Transverse colon (tissue), 4 donors: ENCODE measurements around the gene ABT1. TPM values are rescaled to one million over a fixed set of nuclear protein-coding genes. Genes with fewer than 3 reads are reported as not detected.

ENCODE experiments used
- DNase-seq: peaks from one replicate; pipeline ENCODE4 v3.0.0-alpha.2; 2019
- H3K27ac ChIP-seq, 4 donors: fragments of 200-600 bp; sonication (generic); 2 replicates each; pipeline ENCODE4 v1.5.1; 2016 to 2018; ENCODE audit warnings: inconsistent platforms in 4 of 4
- H3K27me3 ChIP-seq: fragments of 200-600 bp; sonication (generic); 2 replicates; pipeline ENCODE4 v1.5.1; 2017; ENCODE audit warnings: inconsistent platforms
- H3K36me3 ChIP-seq, 4 donors: fragments of 200-600 bp; sonication (generic); 2 replicates each; pipeline ENCODE4 v1.5.1; 2017 to 2019; ENCODE audit warnings: inconsistent platforms in 4 of 4
- H3K4me1 ChIP-seq, 4 donors: fragments of 200-600 bp; sonication (generic); 2 replicates each; pipeline ENCODE4 v1.5.1; 2017 to 2020; ENCODE audit warnings: inconsistent platforms in 4 of 4
- H3K4me3 ChIP-seq, 4 donors: fragments of 200-600 bp; sonication (generic); 1 replicate in 1 of 4; 2 replicates in 3 of 4; pipeline versions ENCODE4 v1.5.1 to v1.6.1; 2017 to 2019; ENCODE audit warnings: inconsistent platforms in 4 of 4
- H3K9me3 ChIP-seq, 2 donors: fragments of 200-600 bp; sonication (generic); 2 replicates each; pipeline ENCODE4 v1.5.1; 2017 to 2019; ENCODE audit warnings: inconsistent platforms in 2 of 2
- EP300 ChIP-seq: sonication (generic); formaldehyde crosslinking; IDR thresholded peaks from one replicate; pipeline ENCODE4 v1.6.1; 2017; ENCODE audit warnings: antibody characterized with exemption, low read depth
- POLR2A ChIP-seq: fragments of 450-650 bp; IDR thresholded peaks from one replicate; pipeline ENCODE4 v1.6.1; 2016; ENCODE audit warnings: antibody characterized with exemption, mild to moderate bottlenecking, moderate library complexity
- POLR2AphosphoS5 ChIP-seq, 3 donors: sonication (generic); formaldehyde crosslinking; IDR thresholded peaks; one replicate each; pipeline ENCODE4 v1.6.1; 2016; ENCODE audit warnings: antibody characterized with exemption in 3 of 3
- WGBS, 2 donors: methylation state at CpG; one replicate each; pipeline ENCODE4 v1.1.5; 2018; ENCODE audit warnings: low coverage in 1 of 2; 5-methylcytosine and 5-hydroxymethylcytosine counted together
- in situ Hi-C, 4 donors: fragments of 200-750 bp; cut with MboI; loops; one replicate each; pipeline versions ENCODE4 v1.15.0 to v1.15.1; 2017; ENCODE audit warnings: low sequenced_read_pairs in 3 of 4, low pct_ligation_motif_present in 1 of 4, low pct_unique_long_range_greater_than_20kb in 1 of 4
- intact Hi-C: fragments of 100-400 bp; cut with DNase I; formaldehyde crosslinking; loops from one replicate; pipeline ENCODE4 v1.15.1; 2023; ENCODE audit warnings: low total_unique reads
- total RNA-seq, 4 donors: library from RNA; depleted of rRNA; stranded (reverse); fragments of >200 nt; gene quantifications; one replicate each; pipeline ENCODE4 v1.1.0, GENCODE V29; 2016
- TF ChIP-seq, protein P1 (sequence below), 5 experiments: fragments of 200-600 bp in 3 of 5; fragments of 450-650 bp in 2 of 5; sonication (generic) in 3 of 5; IDR thresholded peaks; 1 replicate in 2 of 5; 2 replicates in 3 of 5; pipeline ENCODE4 v1.5.1; 2016 to 2017; ENCODE audit warnings: antibody characterized with exemption in 5 of 5, inconsistent platforms in 3 of 5, mild to moderate bottlenecking in 2 of 5, moderate library complexity in 1 of 5

Gene ABT1
- total RNA-seq, 4 donors from 2014 or later = 5.6 to 16.5 (median 12.4) TPM

DNA sequence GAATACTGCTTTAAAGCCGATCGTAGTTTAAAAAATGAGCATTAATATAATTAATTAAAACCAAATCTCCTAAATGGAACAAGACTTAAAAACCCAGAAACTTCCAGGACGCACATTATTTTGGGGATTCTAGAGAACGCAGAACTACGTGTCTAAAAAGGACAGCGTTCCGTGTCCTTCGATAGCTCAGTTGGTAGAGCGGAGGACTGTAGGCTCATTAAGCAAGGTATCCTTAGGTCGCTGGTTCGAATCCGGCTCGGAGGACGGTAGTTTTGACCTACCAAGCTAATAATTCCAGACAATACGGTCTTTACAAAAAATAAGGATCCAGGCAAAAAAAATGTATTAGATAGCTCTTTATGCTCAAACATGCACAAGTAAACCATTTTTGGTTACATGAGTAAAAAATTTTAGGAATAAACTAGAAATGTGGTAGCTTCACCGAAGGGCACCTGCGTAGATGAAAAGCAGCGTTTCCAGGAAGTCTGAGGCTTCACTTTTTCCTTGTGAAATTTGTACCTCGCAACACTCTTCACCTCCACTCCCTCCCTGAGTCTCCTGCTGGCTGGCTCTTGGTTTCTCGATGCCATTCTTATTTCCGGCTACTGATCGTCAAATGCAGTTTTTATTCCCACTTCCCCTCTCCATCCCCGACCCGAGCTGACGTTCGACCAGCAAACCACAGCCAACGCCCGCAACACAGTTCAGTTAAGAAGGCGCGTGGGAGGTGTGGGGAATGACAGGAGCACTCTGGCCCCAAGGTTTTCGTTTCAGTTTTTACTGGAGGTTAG is 19.6 kb upstream of the ABT1 start:
- 6 to 7% methylated on average over 15 to 31 of the region's 31 CpGs for WGBS, 2 donors
- peak overlapping the region in 1 of 4 donors; percentile 42 for H3K4me3 ChIP-seq
- peaks cover 0 to 12% (median 6%) of the 10 kb centered on the region in 4 donors for H3K4me1 ChIP-seq
- DNase-seq = no peak
- intact Hi-C loops (no loop called here), in situ Hi-C loops (loop anchor here in 3 of 4 donors (10.0 to 25.0 kb wide), 3 partner anchors 232 to 1285 kb away; a partner anchor contains a TSS)
- H3K9me3 ChIP-seq = peaks cover 0 to 8% of the 10 kb centered on the region in 2 donors
- peaks cover 58% of the 10 kb centered on the region for H3K27me3 ChIP-seq
- H3K27ac ChIP-seq = no peak overlapping the region
- TF ChIP-seq, protein P1, sequence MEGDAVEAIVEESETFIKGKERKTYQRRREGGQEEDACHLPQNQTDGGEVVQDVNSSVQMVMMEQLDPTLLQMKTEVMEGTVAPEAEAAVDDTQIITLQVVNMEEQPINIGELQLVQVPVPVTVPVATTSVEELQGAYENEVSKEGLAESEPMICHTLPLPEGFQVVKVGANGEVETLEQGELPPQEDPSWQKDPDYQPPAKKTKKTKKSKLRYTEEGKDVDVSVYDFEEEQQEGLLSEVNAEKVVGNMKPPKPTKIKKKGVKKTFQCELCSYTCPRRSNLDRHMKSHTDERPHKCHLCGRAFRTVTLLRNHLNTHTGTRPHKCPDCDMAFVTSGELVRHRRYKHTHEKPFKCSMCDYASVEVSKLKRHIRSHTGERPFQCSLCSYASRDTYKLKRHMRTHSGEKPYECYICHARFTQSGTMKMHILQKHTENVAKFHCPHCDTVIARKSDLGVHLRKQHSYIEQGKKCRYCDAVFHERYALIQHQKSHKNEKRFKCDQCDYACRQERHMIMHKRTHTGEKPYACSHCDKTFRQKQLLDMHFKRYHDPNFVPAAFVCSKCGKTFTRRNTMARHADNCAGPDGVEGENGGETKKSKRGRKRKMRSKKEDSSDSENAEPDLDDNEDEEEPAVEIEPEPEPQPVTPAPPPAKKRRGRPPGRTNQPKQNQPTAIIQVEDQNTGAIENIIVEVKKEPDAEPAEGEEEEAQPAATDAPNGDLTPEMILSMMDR (IDR thresholded peaks at IDR 0.05) = no peak
- TF ChIP-seq POLR2A (no peak), POLR2AphosphoS5 (IDR thresholded peaks at IDR 0.05) (no peak), EP300 (no peak)
- H3K36me3 ChIP-seq = no peaks in the 10 kb centered on the region

DNA sequence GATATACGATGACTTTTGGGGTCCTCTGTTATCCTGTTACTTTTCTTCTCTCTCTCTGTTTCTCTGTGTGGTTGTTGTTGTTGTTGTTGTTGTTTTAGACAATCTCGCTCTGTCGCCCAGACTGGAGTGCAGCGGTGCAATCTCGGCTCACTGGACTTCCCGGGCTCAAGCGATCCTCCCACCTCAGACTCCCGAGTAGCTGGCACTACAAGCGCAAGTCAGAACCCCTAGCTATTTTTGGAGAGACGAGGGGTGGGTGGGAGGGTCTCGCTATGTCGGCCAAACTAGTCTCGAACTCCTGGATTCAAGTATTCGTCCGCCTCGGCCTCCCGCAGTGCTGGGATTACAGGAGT is 19.1 kb upstream of the ABT1 start:
- intact Hi-C loops (no loop called here), in situ Hi-C loops (loop anchor here in 3 of 4 donors (10.0 to 25.0 kb wide), 3 partner anchors 233 to 1285 kb away; a partner anchor contains a TSS)
- no peak overlapping the region for H3K27ac ChIP-seq
- peaks cover 62% of the 10 kb centered on the region for H3K27me3 ChIP-seq
- no peak for DNase-seq
- 45 to 46% methylated on average over 9 to 17 of the region's 17 CpGs for WGBS, 2 donors
- H3K4me1 ChIP-seq = peaks cover 0 to 9% (median 4%) of the 10 kb centered on the region in 4 donors
- peak overlapping the region in 1 of 4 donors; percentile 42 for H3K4me3 ChIP-seq
- no peaks in the 10 kb centered on the region for H3K36me3 ChIP-seq
- TF ChIP-seq POLR2A (no peak), EP300 (no peak), POLR2AphosphoS5 (IDR thresholded peaks at IDR 0.05) (no peak)
- TF ChIP-seq, protein P1 (IDR thresholded peaks at IDR 0.05) = no peak
- H3K9me3 ChIP-seq = peaks cover 0 to 8% of the 10 kb centered on the region in 2 donors

DNA sequence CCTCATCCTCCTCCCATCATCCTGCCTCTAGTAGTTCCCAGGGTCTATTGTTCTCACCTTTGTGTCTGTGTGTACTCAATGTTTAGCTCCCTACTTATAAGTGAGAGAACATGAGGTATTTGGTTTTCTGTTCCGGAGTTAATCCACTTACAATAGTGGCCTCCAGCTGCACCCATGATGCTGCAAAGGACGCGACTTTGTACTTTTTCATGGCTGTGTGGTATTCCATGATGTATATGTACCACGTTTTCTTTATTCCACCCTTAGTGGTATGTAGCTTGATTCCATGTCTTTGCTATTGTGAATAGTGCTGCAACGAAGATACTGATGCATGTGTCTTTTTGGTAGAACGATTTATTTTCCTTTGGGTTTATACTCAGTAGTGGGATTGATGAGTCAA is 18.5 kb upstream of the ABT1 start:
- Histone ChIP-seq H3K4me3 (no peak overlapping the region), H3K9me3 (peaks cover 0 to 8% of the 10 kb centered on the region in 2 donors), H3K27me3 (peaks cover 68% of the 10 kb centered on the region), H3K36me3 (no peaks in the 10 kb centered on the region), H3K27ac (no peak overlapping the region), H3K4me1 (peaks cover 0 to 9% (median 4%) of the 10 kb centered on the region in 4 donors)
- in situ Hi-C loops (loop anchor here in 3 of 4 donors (10.0 to 25.0 kb wide), 3 partner anchors 233 to 1284 kb away; a partner anchor contains a TSS), intact Hi-C loops (no loop called here)
- TF ChIP-seq EP300 (no peak), POLR2AphosphoS5 (IDR thresholded peaks at IDR 0.05) (no peak), POLR2A (no peak)
- TF ChIP-seq, protein P1 (IDR thresholded peaks at IDR 0.05) = no peak
- DNase-seq = no peak
- WGBS, 2 donors = 89% methylated on average over 6 of the region's 6 CpGs; no CpG with 5 or more reads in 1 of the 2 donors

DNA sequence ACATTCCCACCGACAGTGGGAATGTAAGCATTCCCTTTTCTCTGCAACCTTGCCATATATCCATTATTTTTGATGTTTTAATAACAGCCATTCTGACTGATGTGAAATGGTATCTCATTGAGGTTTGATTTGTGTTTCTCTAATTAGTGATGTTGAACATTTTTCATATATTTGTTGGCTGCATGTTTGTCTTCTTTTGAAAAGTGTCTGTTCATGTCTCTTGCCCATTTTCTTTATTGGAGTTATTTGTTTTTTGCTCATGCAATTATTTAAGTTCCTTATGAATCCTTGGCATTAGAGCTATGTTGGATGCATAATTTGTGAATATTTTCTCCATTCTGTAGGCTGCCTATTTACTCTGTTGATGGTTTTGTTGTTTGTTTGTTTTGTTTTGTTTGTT is 18.0 kb upstream of the ABT1 start:
- peaks cover 0 to 9% (median 4%) of the 10 kb centered on the region in 4 donors for H3K4me1 ChIP-seq
- intact Hi-C loops = no loop called here
- H3K9me3 ChIP-seq = peaks cover 0 to 8% of the 10 kb centered on the region in 2 donors
- TF ChIP-seq POLR2A (no peak), EP300 (no peak), POLR2AphosphoS5 (IDR thresholded peaks at IDR 0.05) (no peak)
- TF ChIP-seq, protein P1 (IDR thresholded peaks at IDR 0.05) = no peak
- DNase-seq = no peak
- H3K36me3 ChIP-seq = no peaks in the 10 kb centered on the region
- WGBS, 2 donors = 88 to 100% methylated on average over 1 of the region's 1 CpG
- in situ Hi-C loops = loop anchor here in 3 of 4 donors (10.0 to 25.0 kb wide), 3 partner anchors 234 to 1284 kb away; a partner anchor contains a TSS
- no peak overlapping the region for H3K27ac ChIP-seq
- no peak overlapping the region for H3K4me3 ChIP-seq
- H3K27me3 ChIP-seq = peaks cover 72% of the 10 kb centered on the region
